A673 (cell line): ENCODE data around the gene ABHD6. TPM values are rescaled to one million over a fixed set of nuclear protein-coding genes. Genes with fewer than 3 reads are reported as not detected.

Experiments used
- BruUV-seq: library from RNA; stranded (reverse); fragments of 400-500 nt; replicated peaks from 2 replicates; lab custom pipeline; 2021; lab: Mats Ljungman, UMichigan
- CTCF ChIA-PET: fragments of 300-600 bp; sonication (Branson Sonifier 250); formaldehyde crosslinking; loops from one replicate; lab custom pipeline; 2022; ENCODE audit warnings: antibody characterized with exemption; lab: Charles Lee
- POLR2A ChIA-PET: fragments of 300-600 bp; sonication (Branson Sonifier 250); formaldehyde crosslinking; loops from one replicate; lab custom pipeline; 2022; ENCODE audit warnings: antibody characterized with exemption; ENCODE audit not compliant: low non-redundant PET; lab: Charles Lee
- DNase-seq: peaks from one replicate; pipeline ENCODE4 v3.0.0-alpha.2; 2015; ENCODE audit warnings: low spot score
- H3K27ac ChIP-seq: fragments of 200-600 bp; sonication (generic); 2 replicates; pipeline ENCODE4 v1.5.1; 2016; ENCODE audit warnings: mixed run types, low read depth, mild to moderate bottlenecking, mixed read lengths, antibody characterized with exemption, low read length; ENCODE audit not compliant: poor library complexity, severe bottlenecking
- H3K27me3 ChIP-seq: fragments of 200-600 bp; sonication (generic); replicated peaks from 2 replicates; pipeline ENCODE4 v1.6.1; 2017; ENCODE audit warnings: mixed run types, low read depth, mild to moderate bottlenecking, mixed read lengths, antibody characterized with exemption, low read length; ENCODE audit not compliant: insufficient read depth, poor library complexity
- H3K36me3 ChIP-seq: fragments of 200-600 bp; sonication (generic); 2 replicates; pipeline ENCODE4 v1.6.1; 2016; ENCODE audit warnings: mixed run types, mild to moderate bottlenecking, mixed read lengths, antibody characterized with exemption, low read length; ENCODE audit not compliant: insufficient read depth, poor library complexity, severe bottlenecking
- H3K4me1 ChIP-seq: fragments of 200-600 bp; sonication (generic); 2 replicates; pipeline ENCODE4 v1.6.1; 2017; ENCODE audit warnings: mixed run types, mild to moderate bottlenecking, mixed read lengths, antibody characterized with exemption, low read length; ENCODE audit not compliant: insufficient read depth, poor library complexity, severe bottlenecking
- H3K4me3 ChIP-seq: fragments of 200-600 bp; sonication (generic); 2 replicates; pipeline ENCODE4 v1.5.1; 2016; ENCODE audit warnings: low read depth, mixed run types, mild to moderate bottlenecking, mixed read lengths, low read length; ENCODE audit not compliant: poor library complexity, severe bottlenecking
- H3K9me3 ChIP-seq: fragments of 200-600 bp; sonication (generic); 2 replicates; pipeline ENCODE4 v1.6.1; 2016; ENCODE audit warnings: mixed run types, low read depth, mild to moderate bottlenecking, mixed read lengths, antibody characterized with exemption, low read length; ENCODE audit not compliant: poor library complexity, severe bottlenecking
- EZH2 ChIP-seq: fragments of 200-600 bp; sonication (generic); IDR thresholded peaks from 2 replicates; pipeline ENCODE4 v1.6.1; 2017; ENCODE audit warnings: borderline replicate concordance, low read depth, mild to moderate bottlenecking, mixed read lengths, antibody characterized with exemption, low read length; ENCODE audit not compliant: poor library complexity, severe bottlenecking
- intact Hi-C: fragments of 100-400 bp; cut with micrococcal nuclease; formaldehyde crosslinking; loops from one replicate; pipeline ENCODE4 v1.10.0; 2022; ENCODE audit not compliant: unreplicated experiment
- total RNA-seq: library from RNA; stranded (reverse); gene quantifications from 2 replicates; pipeline ENCODE4 v1.2.3, GENCODE V29; 2021
- TF ChIP-seq, protein P1 (sequence below): fragments of 300-800, 200-600 bp; sonication (generic); conservative IDR thresholded peaks from 2 replicates; pipeline ENCODE4 v1.5.1; 2017; ENCODE audit warnings: low read depth, mild to moderate bottlenecking, antibody characterized with exemption, low read length, moderate library complexity, mixed read lengths

The ABHD6 gene
- total RNA-seq, 1 experiment from 2014 or later: 155 TPM

DNA sequence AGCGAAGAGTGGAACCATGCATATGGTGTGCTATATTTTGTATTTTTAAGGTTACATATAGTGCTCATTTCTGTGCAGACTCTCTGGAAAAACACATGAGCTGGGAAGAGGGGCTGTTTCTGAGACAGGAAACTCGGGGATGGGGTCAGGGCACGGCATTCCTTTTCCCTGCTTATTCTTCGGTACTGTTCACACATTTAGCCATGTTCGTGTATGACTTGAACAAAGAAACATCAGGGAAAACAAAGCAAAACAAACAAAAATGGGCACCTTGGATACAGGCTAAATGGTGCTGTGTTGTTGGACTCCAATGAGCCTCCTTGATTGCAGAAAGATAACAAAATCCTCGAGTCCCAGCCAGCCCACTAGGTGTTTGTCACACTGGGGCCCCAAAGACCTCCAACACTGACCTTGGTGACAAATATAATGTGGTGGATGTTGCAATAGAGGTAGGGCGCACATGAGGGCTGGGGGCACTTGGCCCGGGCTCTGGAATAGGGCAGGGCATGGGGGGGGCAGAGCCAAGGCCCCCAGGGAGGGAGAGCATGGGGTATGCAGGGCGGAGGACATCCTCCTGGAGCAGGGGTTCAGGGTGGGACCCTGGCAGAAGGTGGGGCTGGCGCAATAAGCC, 46.1 kb upstream of the ABHD6 start:
- POLR2A ChIA-PET: no interaction called here
- Histone ChIP-seq H3K36me3 (no peaks in the 10 kb centered on the region), H3K27me3 (no peaks in the 10 kb centered on the region), H3K4me3 (no peak overlapping the region), H3K9me3 (no peaks in the 10 kb centered on the region), H3K27ac (no peak overlapping the region), H3K4me1 (peaks cover 6% of the 10 kb centered on the region)
- DNase-seq: no peak
- CTCF ChIA-PET: interaction anchor here (0.6 kb wide), 1 partner anchor 200 kb away, joined by 3 read pairs; no protein-coding TSS in a partner anchor
- TF ChIP-seq, protein P1, sequence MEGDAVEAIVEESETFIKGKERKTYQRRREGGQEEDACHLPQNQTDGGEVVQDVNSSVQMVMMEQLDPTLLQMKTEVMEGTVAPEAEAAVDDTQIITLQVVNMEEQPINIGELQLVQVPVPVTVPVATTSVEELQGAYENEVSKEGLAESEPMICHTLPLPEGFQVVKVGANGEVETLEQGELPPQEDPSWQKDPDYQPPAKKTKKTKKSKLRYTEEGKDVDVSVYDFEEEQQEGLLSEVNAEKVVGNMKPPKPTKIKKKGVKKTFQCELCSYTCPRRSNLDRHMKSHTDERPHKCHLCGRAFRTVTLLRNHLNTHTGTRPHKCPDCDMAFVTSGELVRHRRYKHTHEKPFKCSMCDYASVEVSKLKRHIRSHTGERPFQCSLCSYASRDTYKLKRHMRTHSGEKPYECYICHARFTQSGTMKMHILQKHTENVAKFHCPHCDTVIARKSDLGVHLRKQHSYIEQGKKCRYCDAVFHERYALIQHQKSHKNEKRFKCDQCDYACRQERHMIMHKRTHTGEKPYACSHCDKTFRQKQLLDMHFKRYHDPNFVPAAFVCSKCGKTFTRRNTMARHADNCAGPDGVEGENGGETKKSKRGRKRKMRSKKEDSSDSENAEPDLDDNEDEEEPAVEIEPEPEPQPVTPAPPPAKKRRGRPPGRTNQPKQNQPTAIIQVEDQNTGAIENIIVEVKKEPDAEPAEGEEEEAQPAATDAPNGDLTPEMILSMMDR: no peak
- no peak for TF ChIP-seq EZH2
- intact Hi-C loops: no loop called here
- no TSS peak for BruUV-seq

DNA sequence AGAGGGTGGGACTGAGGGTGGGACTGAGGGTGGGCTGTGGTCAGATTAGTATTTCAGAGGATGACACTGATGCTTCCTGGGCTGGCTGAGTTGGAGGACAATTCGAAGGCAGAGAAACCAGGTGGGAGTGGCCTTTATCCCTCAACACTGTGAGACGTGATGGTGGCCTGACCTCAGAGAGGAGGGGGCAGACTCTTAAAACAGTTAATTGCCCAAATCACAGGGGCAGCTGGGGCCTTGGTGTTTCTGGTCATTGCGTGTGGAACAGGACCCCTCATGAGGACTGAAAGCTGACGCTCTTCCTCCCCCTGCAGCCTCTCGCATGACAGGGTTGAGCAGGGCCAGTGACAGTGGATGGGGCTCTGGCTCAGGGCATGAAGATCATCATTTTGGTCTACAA, 45.5 kb upstream of the ABHD6 start:
- H3K4me3 ChIP-seq: no peak overlapping the region
- ChIA-PET CTCF (no interaction called here), POLR2A (no interaction called here)
- H3K9me3 ChIP-seq: no peaks in the 10 kb centered on the region
- H3K27me3 ChIP-seq: no peaks in the 10 kb centered on the region
- H3K27ac ChIP-seq: no peak overlapping the region
- no peaks in the 10 kb centered on the region for H3K36me3 ChIP-seq
- BruUV-seq: no TSS peak
- intact Hi-C loops: no loop called here
- no peak for DNase-seq
- TF ChIP-seq EZH2: no peak
- TF ChIP-seq, protein P1: no peak
- peaks cover 6% of the 10 kb centered on the region for H3K4me1 ChIP-seq

DNA sequence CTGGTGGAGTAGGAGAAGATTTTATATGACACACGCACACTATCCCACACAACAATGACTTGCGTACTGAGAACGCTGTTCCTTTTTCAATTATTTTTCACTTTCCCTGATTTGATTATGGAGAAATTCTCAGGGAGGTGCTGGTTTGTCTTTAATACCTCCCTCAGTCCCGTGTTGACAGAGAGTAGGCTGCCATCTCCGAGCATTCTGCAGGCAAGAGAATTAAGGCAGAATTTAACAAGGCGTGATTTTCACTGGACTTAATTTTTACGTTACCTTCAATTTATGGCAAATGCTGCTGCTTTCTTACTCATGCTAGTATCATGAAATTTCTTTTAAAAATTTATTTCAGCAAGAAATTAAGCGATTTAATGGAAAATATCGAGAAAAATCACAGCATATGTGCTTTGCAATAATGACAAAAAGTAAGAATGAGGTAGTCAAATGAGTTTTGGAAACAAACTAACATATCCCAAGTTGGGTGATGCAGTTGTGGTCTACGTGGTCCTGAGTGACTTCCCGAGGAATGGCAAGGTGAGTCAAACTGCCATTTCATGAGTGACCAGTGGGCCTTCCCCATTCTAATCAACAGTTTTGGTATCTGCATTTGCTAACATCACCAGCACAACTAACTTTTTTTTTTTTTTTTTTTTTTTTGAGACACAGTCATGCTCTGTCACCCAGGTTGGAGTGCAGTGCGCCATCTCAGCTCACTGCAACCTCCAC, 43.7 kb upstream of the ABHD6 start:
- Histone ChIP-seq H3K27ac (no peak overlapping the region), H3K36me3 (no peaks in the 10 kb centered on the region), H3K9me3 (no peaks in the 10 kb centered on the region), H3K4me1 (no peaks in the 10 kb centered on the region), H3K4me3 (no peak overlapping the region), H3K27me3 (no peaks in the 10 kb centered on the region)
- no peak for TF ChIP-seq EZH2
- TF ChIP-seq, protein P1: no peak
- intact Hi-C loops: no loop called here
- no peak for DNase-seq
- CTCF ChIA-PET: no interaction called here
- BruUV-seq: no TSS peak
- POLR2A ChIA-PET: no interaction called here
